Measurements from ENCODE around the gene CYB561A3. TPM values are rescaled to one million over a fixed set of nuclear protein-coding genes. Genes with fewer than 3 reads are reported as not detected.

Gene CYB561A3
- total RNA-seq, 1 experiment from 2014 or later = 21.7 TPM

DNA sequence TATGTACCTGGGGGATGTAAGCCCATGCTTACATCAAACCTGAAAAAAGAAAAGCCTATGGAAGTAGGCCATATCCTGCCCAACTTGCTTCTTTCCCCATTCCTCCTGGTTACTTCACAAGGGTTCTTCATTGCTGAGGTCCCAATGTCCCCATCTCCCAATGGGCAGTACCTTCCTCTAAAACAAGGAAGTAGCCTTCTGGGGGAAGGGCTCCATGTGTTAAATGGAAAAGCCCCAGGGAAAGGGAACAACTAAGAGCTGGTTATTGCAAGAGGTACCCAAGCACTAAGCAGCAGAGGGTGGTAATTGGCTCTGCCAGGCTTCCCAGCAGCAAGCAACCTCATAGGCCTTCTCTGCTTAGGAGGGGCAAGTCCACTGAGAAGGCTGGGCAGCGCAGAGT is 42.0 kb upstream of the CYB561A3 start:
- H3K27me3 Mint-ChIP-seq (ENCODE audit: low read depth) = no peaks in the 10 kb centered on the region
- Histone ChIP-seq H3K18ac (ENCODE audit: insufficient read length, low read depth, low read length) (no peak overlapping the region), H4K20me1 (ENCODE audit: control insufficient read depth, insufficient read depth, insufficient read length) (no peaks in the 10 kb centered on the region), H2AFZ (ENCODE audit: low read length) (no peak overlapping the region), H2BK12ac (ENCODE audit: insufficient read length, low read depth, low read length) (no peak overlapping the region), H3K9me3 (ENCODE audit: control insufficient read depth, low read depth, low read length) (no peaks in the 10 kb centered on the region), H3K27me3 (ENCODE audit: insufficient read depth, low read length) (no peaks in the 10 kb centered on the region), H2BK120ac (ENCODE audit: low read depth, low read length, poor library complexity, severe bottlenecking) (no peak overlapping the region), H4K91ac (ENCODE audit: insufficient read length, low read depth, low read length) (no peak overlapping the region), H3K4me2 (ENCODE audit: insufficient read depth, insufficient read length, low read length) (no peak overlapping the region), H3T11ph (ENCODE audit: low read length) (no peak overlapping the region), H2AK5ac (ENCODE audit: insufficient read length, low read length) (no peak overlapping the region), H3K4ac (ENCODE audit: low read depth, low read length) (no peak overlapping the region), H3K79me2 (ENCODE audit: insufficient read depth, low read length) (no peaks in the 10 kb centered on the region), H3K79me1 (ENCODE audit: insufficient read depth, low read depth, low read length, poor library complexity, severe bottlenecking) (no peaks in the 10 kb centered on the region), H3K4me1 (ENCODE audit: insufficient read depth, low read length) (no peaks in the 10 kb centered on the region), H4K8ac (replicated peaks; ENCODE audit: insufficient read length, low read depth, low read length) (no peak overlapping the region), H2BK15ac (ENCODE audit: low read depth, low read length) (no peak overlapping the region), H3K27ac (ENCODE audit: insufficient read length, low read depth, low read length) (no peak overlapping the region), H2BK20ac (ENCODE audit: low read depth, low read length, poor library complexity, severe bottlenecking) (no peak overlapping the region), H3K14ac (ENCODE audit: insufficient read depth, low read length) (no peak overlapping the region), H3K9ac (ENCODE audit: extremely low read depth, insufficient read length, low read length) (no peak overlapping the region), H2BK5ac (ENCODE audit: insufficient read length, low read length) (no peak overlapping the region), H3K56ac (ENCODE audit: insufficient read length, low read depth, low read length) (no peak overlapping the region), H3K23me2 (ENCODE audit: insufficient read length, low read depth, low read length, poor library complexity, severe bottlenecking) (no peaks in the 10 kb centered on the region), H3K23ac (ENCODE audit: insufficient read length, low read depth, low read length) (no peak overlapping the region), H4K5ac (ENCODE audit: insufficient read length, low read depth, low read length) (no peak overlapping the region)
- no peak overlapping the region for H3K27ac Mint-ChIP-seq
- no CpG with 5 or more reads among the region's 1 CpG for WGBS (ENCODE audit: extremely low coverage, insufficient read length, low lambda C conversion rate)
- no peaks in the 10 kb centered on the region for H3K4me1 Mint-ChIP-seq
- H3K36me3 Mint-ChIP-seq (ENCODE audit: insufficient read depth in 1 of 3, low read depth in 3 of 3) = peaks cover 24 to 65% (median 62%) of the 10 kb centered on the region in 3 experiments
- no peak overlapping the region for H3K4me3 Mint-ChIP-seq
- no peaks in the 10 kb centered on the region for H3K9me3 Mint-ChIP-seq
- DNase-seq = no peak
- TF ChIP-seq, protein P1, sequence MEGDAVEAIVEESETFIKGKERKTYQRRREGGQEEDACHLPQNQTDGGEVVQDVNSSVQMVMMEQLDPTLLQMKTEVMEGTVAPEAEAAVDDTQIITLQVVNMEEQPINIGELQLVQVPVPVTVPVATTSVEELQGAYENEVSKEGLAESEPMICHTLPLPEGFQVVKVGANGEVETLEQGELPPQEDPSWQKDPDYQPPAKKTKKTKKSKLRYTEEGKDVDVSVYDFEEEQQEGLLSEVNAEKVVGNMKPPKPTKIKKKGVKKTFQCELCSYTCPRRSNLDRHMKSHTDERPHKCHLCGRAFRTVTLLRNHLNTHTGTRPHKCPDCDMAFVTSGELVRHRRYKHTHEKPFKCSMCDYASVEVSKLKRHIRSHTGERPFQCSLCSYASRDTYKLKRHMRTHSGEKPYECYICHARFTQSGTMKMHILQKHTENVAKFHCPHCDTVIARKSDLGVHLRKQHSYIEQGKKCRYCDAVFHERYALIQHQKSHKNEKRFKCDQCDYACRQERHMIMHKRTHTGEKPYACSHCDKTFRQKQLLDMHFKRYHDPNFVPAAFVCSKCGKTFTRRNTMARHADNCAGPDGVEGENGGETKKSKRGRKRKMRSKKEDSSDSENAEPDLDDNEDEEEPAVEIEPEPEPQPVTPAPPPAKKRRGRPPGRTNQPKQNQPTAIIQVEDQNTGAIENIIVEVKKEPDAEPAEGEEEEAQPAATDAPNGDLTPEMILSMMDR (conservative IDR thresholded peaks at IDR 0.05) = no peak
